GM19397 (cell line): Measurements from ENCODE around the gene EMX2.
"Not testable (repeated sequence)": the region's sequence is repeated elsewhere in the genome, so short reads cannot be mapped to it uniquely, and the experiment has no call there.

Experiments used
- ATAC-seq: cut with Tn5 transposase; IDR thresholded peaks from one replicate; pipeline ENCODE4 v1.9.1; 2021; ENCODE audit warnings: mild to moderate bottlenecking, moderate library complexity; ENCODE audit not compliant: unreplicated experiment

EMX2 gene

DNA sequence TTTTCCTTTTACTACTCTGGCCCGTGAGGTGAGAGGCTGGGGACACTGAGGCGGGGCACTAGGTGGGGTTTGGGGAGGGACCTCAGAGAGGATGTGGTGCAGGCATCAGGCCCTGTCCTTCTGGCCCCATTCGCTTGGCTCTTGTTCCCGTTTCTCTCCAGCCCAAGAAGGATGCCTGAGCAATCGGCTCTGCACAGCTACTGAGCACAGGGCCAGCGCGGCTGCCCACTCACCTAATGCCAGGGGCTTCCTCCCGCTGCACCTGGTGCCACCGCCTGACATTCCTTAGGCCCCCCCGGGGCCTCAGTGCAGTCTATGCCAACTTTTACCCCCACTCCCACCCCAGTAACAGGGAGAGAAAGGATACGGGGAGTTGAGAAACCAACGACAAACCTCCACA is 12.5 kb downstream of the EMX2 start:
- no peak for ATAC-seq

DNA sequence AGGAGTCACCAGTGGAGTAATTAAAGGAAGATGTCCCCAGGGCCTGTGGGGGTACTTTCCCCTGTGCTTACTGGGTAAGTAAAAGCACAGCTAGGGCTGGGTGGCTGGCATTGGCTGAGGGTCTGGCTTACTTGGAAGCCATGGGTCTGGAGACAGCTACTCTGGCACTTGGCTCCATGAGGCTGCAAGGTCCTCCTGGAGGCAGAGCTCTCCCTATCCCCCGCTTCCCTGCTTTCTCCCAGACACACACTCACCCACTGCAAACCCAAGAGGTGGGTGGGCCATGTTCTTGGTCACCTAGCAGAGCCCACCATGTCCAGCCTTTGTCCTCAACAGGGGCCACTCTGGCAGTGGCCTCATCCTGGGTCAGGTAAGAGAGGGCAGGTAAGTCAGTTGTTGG is 13.3 kb downstream of the EMX2 start:
- no peak for ATAC-seq

DNA sequence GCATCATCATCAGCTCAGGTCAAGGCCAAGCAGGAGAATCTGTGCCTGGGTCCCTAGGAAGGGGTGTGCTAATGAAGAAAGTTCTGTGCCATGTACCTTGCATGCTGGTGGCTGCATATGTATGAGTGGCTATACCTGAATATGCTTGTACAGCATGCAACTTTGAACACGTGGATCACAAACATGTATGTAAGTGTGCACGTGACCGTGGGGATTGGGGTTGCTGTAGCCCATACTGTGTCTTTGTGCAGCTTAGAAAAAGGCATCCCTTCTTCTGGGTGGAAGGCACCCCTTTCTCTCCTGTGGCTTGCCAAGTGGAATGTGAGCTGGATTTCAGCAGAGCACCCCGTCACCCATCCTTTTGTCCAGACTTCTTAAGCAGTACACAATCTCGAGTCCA is 13.8 kb downstream of the EMX2 start:
- no peak for ATAC-seq

DNA sequence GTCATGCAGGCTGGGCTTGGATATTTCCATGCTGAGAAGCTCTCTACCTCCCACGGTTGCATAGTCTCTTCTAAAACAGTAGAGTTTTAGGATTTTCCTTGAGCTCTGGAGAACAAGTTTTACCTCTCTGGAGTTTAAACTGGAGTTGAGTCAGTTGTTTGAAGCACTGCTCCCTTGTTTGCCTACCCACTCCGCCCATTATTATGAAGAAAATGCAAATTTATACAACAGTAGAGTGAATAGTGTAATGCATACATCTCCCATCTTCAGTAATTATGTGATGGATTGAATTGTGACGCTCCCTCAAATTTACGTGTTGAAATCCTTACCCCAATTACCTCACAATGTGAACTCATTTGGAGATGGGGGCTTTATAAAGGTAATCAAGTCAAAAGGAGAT is 17.2 kb downstream of the EMX2 start:
- no peak for ATAC-seq

DNA sequence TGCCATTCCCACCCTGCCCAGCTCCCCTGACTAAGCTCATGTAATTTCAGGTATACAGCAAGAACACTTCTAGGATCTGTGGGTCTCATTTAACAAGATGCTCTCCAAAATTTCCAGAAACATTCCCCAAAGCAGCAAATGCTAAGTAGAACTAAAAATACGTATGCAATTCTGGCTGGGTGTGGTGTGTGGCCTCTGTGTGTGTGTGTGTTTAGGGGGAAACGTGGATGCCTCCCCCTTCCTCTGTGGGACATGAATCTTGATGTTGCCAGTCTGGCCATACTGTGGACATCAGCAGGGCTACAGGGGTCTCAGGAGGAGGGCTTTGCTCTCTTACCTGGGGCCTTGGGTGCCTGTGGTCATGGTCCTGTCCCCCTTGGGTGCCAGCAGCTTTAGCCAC is 18.4 kb downstream of the EMX2 start:
- ATAC-seq = no peak

DNA sequence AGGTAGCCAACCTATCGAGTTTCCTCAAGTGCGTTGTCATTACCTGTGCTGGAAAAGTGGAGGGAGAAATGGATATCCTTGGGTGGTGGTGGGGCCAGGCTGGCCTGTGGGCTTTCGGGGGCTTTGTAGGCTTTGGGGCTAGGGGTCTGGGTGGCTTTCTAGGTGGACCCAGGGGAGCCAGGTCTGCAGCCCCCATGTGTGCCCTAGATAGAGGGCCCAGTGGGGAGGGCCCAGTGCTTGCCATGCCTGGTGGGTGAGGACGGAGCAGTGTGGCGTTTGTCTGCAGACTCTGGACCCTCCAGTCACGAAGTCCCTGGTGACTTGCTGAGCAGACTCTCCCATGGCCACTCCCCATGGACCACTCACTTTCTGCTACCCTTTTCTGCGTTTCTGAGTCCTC is 19.7 kb downstream of the EMX2 start:
- no peak for ATAC-seq

DNA sequence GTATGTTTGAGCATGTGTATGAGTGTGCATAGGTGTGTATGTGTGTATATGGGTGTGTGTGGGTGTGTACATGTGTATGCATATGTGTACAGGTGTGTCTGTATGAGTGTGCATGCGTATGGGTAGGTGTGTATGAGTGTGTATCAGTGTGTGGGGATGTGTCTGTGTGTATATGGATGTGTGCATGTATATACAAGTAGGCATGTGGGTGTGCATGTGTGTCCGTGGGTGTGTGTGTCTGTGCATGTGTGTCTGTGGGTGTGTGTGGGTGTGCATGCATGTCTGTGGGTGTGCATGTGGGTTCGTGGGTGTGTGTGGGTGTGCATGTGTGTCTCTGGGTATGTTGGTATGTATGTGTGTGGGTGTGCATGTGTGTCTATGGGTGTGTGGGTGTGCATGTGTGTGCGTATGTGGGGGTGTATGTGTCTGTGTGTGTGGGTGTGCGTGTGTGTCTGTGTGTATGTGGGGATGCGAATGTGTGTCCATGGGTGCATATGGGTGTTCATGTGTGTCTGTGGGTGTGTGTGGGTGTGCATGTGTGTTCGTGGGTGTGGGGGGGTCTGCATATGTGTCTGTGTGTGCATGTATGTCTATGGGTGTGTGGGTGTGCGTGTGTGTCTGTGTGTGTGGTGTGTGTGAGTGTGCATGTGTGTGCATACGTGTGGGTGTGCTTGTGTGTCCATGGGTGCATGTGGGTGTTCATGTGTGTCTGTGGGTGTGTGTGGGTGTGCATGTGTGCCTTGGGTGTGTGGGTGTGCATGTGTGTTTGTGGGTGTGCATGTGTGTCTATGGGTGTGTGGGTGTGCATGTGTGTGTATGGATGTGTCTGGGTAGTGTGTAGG is 20.6 kb downstream of the EMX2 start:
- no peak for ATAC-seq

DNA sequence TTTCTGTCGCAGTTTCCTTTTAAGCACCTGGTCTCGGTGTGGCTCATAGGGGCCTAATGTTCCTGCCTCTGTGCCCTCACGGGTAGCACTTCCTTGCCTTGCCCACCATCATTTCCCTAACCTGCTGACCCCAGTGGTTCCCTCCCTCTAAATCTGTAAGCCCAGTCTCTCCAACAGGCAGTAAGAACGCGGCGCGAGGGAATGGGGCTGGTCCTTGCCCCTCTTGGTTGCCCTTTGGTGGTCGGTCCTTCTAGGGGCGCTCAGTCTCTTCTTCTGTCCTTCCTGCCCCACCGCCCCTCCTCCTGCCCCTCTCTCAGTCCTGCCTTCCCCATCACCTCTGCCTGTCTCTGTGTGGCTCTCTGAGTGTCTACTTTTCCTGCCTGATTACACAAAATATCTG is 21.2 kb downstream of the EMX2 start:
- ATAC-seq = no peak

DNA sequence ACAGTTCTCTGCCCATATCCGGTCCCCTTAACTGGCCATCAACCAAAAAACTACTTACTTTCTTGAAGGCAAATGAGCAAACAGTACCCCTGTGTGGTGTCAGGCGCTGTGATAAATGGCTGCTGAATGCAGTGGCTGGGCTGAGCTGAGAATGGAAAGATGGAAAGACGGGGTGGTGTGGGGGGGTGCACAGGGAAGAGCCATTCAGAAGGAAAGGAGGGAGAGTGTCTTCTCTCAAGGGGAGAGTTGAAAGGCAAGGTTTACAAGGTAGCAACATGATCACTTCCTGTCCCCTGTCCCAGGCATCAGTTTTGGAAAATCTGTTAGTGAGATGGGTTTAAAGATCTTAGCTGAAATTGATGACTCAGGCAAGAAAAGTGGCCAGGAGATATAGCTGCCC is 22.5 kb downstream of the EMX2 start:
- no peak for ATAC-seq

DNA sequence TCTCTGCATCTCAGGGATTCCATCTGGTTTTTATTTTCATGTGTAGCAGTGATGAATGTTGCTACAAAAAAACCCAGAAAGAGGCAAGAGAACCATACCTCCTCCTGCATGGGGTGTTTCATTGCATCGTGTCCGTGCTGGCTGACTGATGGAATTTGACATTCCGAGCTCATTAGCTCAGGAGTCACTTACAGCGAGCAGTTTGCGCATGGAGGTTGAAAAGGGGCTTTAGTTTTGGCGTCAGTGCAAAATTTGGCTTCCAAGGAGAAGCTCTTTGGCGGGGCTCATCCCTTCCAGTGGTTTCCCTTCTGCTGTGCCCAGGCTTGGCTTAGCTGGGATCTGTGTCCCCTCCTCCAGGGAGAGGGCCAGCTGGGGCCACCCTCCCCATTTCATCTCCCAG is 25.8 kb downstream of the EMX2 start:
- no peak for ATAC-seq

DNA sequence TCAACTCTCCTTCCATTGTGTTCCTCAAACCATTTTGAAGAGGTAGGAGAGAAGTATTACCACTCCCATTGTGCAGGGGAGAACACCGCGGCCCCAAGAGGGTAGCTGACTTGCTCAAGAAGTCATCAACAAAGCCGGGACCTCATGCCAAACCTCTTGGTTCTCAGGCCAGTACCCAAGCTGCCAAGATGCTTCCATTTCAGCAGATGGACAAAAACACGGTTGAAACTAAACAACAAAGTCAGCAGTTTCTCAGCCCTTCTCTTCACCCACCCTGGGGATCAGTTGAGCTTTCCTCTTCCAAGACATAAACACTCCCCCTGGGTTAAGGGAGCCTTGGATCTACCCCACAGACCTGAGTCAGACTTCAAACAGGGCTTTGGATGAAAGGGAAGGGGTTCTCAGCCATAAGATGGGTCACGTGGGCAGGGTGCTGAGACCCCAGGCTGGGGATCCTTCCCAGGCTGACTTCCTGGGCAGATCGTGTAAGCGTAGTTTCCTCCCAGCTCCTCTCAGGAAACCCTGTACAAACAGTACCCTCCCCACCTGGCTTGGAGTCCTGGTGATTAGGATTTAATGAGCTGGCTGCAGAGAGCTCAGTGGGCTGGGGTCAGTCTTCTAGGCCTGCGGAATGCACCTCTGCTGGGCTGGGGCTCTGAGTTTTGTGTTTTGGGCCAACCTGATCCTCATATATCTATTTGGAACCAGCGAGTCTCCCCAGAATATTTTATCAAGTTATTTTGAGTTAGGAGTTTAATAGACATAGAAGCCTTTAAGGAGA is 27.3 kb downstream of the EMX2 start:
- no peak for ATAC-seq

DNA sequence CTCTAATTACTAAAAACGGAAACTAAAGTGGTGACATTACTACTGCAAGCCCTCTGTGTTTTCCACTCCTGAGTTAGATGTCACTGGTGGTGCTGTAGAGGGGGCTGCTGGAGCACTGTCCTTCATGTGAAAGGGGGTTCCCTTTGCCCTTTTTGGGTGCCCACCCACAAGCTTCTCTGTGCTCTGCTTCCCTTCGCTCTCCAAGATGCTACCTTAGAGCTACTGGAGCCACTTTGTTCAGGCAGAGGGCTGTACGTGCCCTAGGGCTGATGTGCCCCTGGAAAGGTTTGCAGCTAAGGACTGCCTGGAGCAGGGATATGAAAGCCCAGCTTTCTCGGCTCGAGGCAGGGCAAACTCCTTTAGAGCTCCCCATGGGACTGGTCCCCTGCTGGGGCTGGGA is 28.3 kb downstream of the EMX2 start:
- ATAC-seq = no peak

DNA sequence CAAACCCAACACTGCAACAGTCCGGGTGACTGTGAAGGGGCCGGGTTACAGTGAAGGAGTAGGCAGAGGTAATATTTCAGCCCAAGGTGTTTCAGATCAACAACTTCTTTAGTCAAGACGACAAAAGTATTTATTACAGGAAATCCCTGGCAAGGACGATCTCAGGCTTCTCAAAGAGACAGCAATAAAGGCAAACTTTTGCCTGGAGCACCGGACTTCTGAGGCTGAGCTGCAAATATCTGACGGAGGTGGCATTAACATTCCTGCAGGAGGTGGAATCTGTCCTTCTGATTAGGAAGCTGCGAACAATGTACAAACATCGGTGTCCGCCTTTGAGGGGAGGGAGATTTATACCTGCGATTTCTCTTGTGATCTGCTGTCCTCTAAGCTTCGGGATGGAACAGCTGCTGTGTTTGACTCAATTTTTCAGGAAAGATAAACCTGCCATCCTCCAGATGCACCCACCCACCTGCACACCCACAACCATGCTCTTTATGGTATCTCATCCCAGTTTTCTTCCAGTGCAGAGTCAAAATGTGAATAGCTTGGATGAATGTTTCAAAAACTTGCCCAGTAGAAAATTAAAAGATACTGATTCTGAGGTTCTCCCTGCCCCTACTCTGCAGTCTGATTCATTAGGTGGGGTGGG is 32.1 kb downstream of the EMX2 start:
- ATAC-seq = no peak

DNA sequence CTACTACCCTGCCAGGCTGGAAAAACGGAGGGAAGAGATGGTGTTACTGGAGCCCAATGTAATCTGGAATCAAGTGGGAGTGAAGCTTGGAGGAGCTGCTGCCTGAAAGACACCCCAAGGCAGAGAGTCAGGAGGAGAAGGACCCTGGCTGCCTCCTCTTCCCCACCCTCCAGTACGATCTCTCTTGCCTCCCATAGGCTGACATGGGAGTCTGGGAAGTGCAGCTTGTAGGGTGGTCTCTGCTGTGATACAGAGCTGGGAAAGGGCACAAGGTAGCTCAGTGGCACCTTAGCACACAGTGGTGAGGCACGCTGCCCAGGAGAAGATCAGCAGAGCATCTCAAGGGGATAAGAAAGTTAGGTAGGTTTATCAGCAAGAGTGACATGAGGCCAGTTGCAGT is 35.9 kb downstream of the EMX2 start:
- no peak for ATAC-seq

DNA sequence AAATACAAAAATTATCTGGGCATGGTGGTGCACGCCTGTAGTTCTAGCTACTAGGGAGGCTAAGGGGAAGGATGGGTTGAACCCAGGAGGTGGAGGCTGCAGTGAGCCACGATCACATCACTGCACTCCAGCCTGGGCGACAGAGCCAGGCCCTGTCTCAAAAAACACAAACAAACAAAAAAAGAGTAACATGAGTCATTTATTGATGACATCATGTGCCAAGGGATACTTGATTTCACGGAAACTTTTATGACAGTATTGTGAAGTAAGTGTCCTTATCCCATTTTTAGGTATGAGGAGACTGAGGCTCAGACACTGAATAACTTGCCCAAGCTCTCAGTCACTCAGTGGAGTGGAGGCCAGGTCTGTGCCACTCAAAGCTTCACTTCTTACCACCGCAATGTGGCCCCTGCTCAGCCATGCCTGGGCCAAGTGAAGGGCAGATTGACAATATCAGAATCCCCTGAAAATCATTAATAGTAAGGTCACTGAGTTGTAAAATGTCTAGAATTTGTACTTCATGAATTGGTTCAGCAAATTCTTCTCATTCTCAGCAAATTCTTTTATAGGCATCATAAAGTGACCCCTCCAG is 36.5 kb downstream of the EMX2 start:
- ATAC-seq = no peak

DNA sequence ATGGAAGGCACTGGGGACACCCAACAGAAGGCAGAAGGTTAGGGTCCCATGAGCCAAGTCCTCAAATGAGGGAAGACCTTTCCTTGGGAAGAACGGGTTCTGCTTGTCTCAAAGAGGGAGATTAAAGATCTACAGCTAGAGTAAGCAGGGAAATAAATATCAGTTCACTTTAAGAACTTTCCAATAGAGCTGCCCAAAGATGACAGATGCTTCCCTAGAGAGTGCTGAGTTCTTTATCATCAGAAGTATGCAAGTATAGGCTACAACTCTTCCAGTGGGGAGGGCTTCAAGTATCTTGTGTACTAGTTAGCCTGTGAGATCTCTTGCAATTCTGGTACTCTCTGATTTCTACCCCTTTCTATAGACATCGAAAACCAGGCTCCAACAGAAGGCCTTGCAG is 39.4 kb downstream of the EMX2 start:
- ATAC-seq = no peak

DNA sequence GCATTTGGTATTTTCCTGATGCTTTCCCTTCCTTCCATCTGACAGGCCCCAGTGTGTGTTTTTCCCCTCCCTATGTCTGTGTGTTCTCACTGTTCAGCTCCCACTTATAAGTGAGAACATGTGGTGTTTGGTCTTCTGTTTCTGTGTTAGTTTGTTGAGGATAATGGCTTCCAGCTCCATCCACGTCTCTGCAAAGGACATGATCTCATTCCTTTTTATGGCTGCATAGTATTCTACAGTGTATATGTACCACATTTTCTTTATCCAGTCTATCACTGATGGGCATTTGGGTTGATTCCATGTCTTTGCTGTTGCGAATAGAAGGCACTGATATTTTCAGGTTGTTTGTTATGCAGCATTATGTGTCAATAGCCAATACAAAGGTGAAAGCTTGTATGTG is 42.3 kb downstream of the EMX2 start:
- not testable (repeated sequence) for ATAC-seq

DNA sequence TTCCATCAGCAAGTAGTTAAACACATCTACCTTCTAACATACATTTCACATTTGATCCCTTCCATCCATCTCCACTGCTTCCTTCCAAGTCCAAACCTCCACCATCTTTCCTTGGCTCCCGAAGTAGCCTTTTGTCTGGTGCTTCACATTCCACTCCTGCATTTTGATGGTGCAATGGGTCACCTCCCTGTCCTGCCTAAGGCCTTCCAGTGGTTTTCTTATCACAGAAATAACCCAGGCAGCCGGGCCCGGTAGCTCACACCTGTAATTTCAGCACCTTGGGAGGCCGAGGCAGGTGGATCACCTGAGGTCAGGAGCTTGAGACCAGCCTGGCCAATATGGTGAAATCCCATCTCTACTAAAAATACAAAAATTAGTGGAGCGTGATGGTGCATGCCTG is 44.5 kb downstream of the EMX2 start:
- ATAC-seq = no peak

DNA sequence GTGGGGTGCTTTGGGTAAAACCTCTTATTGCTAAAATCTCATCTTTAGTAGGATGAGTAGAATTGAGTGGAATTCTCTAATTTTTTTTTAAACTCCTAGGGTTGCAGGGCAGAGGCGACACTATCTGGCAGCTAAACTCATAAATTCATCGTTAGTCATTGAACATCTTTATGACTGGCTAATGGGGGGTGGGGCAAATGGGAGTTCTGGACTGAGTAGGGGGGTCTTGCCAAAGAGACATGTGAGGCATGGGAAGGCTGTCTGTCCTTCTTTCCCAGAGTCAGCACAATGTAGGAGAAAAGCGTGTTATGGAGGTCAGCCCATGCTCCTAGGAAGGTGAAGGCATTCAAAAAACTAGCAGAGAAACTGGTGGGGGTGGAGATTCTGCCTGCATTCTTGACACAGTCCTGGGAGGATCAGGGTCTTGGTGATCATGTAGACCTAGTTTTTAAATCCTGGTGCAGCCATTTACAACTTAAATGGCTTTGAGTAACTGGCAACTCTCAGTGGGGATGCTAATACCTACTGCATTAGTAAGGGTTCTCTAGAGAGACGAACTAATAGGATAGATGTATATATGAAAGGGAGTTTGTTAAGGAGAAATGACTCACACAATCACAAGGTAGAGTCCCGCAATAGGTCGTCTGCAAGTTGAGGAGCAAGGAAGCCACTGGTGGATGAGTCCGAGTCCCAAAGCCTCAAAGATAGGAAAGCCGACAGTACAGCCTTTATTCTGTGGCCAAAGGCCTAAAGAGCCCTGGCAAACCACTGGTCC is 47.7 kb downstream of the EMX2 start:
- ATAC-seq = no peak

DNA sequence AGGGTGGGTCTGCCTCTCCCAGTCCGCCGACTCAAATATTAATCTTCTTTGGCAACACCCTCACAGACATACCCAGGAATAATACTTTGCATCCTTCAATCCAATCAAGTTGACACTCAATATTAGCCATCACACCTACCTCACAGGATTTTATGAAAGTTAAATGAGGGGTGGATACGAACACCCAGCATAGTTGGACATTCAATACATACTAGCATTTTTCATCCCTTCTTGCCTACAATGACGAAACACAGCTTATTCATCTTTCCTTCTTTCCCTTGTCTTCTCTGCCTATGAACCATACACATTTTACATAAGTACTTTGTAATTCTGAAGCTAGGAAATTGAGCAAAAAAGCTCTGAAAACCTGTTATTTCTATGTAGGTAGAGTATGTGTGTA is 48.5 kb downstream of the EMX2 start:
- ATAC-seq = no peak

DNA sequence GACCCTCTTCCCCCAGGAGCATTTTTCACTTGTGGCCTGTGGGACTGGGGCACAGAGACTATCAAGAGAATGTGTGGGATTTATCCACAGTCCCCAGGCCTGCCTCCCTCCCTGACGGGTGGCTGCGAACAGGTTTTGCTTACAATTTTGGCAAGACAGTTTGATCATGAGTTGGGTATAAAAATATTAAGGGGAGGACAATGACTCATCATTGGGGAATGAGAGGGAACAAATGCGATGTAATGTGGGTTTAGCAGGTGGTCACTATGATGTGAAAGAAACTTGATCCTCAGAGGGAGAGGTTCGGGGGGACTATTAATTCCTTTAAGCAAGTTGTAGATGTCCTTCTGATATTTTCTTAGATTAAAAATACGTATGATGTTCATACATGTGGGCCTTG is 52.2 kb downstream of the EMX2 start:
- no peak for ATAC-seq
